ENCODE measurements around the gene GOLGA6C. TPM values are rescaled to one million over a fixed set of nuclear protein-coding genes. Genes with fewer than 3 reads are reported as not detected.
"Not testable (repeated sequence)": the region's sequence is repeated elsewhere in the genome, so short reads cannot be mapped to it uniquely, and the experiment has no call there.

GOLGA6C gene
- polyA plus RNA-seq, 4 donors: not detected

DNA sequence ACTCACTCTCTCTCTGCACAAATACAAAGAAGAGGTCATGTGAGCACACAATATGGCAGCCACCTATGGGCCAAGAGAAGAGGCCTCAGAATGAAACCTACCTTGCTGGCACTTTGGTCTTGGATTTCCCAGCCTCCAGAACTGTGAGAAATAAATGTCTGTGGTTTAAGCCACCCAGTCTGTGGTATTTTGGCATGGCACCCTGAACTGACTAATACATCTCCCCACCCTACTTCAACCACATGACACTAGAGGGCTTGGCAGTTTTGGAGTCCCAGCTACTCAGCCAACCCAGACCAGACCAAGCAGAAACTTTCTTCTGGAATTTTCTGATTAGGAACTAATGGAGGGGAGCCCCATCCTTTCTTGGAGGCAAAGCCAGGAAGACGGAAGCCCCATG lies 54.4 kb downstream of the GOLGA6C start:
- DNase-seq (ENCODE audit: low read depth in 4 of 4, low spot score in 3 of 4): not testable (repeated sequence)

DNA sequence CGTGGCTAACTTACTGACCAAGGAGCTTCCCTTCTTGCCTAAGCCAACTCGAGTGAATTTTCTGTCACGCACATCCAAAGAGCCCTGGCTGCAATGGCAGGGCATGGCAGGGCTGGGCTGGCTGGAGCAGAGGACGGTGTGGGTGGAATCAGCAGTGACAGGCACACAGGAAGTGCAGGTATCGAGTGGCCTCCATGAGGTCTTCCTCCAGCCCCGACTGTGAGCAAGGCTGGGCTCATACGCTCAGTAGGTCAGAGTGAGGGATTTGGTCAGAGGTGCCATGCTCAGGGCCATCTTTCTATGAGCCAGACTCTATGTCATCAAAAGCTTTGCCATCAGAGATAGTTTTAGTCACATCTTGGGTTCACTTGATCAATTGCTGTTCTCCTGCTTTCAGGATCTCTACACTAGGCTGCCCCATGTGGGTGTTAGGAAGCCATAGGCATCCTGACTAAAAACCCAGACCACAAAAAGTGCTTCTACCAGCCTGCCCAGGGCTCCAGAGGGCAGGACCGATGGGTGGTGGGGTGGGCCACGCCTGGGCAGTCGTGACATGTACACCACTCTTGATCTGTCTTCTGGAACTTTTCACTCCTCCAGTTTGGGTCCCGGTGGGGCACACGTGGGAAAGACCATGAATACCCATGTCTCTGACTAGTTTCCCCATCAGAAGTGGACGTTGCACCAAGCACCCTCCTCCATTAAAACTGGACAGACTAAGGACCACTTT lies 55.1 kb downstream of the GOLGA6C start:
- DNase-seq (ENCODE audit: low read depth in 4 of 4, low spot score in 3 of 4): no peak

DNA sequence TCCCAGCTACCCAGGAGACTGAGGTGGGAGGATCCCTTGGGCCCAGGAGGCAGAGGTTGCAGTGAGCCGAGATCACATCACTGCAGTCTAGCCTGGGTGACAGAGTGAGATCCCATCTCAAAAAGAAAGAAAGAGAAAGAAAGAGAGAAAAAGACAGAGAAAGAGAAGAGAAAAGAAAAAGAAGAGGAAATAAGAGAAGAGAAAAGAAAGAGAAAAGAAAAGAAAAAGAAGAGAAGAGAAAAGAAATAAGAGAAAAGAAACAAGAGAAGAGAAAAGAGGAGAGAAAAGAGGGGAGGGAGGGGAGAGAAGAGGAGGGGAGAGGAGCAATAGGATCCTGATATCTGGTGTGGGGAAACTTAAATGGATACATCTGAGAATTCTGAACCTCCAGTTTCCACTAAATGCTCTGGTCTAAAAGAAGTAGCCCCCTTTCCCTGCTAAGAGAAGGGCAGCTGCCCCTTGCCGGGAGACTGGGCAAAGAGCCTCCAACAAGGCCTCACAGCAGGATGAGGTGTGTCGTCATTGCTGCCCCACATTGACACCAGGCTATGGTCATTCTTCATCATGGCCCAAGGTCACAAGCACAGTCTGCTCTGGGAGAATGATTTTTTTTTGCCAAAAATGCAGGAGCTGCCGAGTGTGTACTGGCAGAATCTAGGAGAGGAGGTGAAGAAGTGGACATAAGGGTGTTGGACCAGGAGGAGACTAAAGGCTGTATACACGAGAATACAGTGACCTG lies 56.6 kb downstream of the GOLGA6C start:
- DNase-seq (ENCODE audit: low read depth in 4 of 4, low spot score in 3 of 4): no peak

DNA sequence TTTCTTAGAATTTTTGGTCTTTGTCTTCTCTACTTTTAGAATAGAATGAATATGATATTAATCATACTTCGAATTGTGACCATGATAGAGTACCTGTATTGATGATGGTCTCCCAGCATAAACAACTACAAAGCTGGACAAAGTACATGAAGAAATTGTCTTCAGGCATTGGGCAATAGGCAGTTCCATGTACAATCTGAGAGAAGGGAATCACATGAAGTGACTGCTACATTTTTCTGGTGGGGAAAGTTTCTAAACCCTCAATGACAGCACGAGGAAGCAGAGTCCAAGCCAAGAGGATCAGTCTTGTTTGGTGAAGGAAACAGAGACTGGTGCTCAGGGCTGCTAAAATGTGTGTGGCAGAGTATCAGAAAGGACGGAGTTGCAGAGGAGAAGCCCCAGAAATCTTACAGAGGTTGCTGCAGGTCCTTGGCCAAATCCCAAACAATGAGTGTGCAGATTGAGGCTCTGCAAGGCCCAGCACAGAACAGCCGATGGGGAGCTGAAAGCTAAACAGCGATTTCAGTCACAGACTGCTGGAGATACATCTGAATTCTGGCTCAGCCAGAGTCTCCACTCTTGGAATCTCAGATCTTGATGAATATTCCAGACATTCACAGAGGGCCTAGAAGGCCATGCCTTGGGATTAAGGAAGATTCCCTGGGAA lies 61.2 kb downstream of the GOLGA6C start:
- DNase-seq (ENCODE audit: low read depth in 4 of 4, low spot score in 3 of 4): not testable (repeated sequence)

Other genes starting within 250 kb of the GOLGA6C start
- gene PPCDC, start 234.7 kb upstream of the GOLGA6C start, polyA plus RNA-seq (ENCODE audit: insufficient read length in 4 of 4): 10 to 100 TPM in 2 of 4 donors, 1 to 10 TPM in 2; 9.0 to 14.1 (median 9.9) TPM
- 10 to 100 TPM in 2 of 4 donors, 1 to 10 TPM in 2; 8.9 to 11.1 (median 9.8) TPM for gene C15orf39, start 56.5 kb upstream of the GOLGA6C start, polyA plus RNA-seq (ENCODE audit: insufficient read length in 4 of 4)
- gene GOLGA6D, start 24.5 kb downstream of the GOLGA6C start, polyA plus RNA-seq (ENCODE audit: insufficient read length in 4 of 4): under 1 TPM in 3 of 4 donors, not detected in 1; 0.21 to 0.32 (median 0.26) TPM
- 100 to 1,000 TPM in 1 of 4 donors, 10 to 100 TPM in 3; 57.1 to 109 (median 84.9) TPM for gene COMMD4, start 77.7 kb downstream of the GOLGA6C start, polyA plus RNA-seq (ENCODE audit: insufficient read length in 4 of 4)
- 10 to 100 TPM; 10.3 to 40.2 (median 18.0) TPM for gene NEIL1, start 88.7 kb downstream of the GOLGA6C start, polyA plus RNA-seq (ENCODE audit: insufficient read length in 4 of 4)
- 100 to 1,000 TPM in 3 of 4 donors, 10 to 100 TPM in 1; 77.1 to 257 (median 145) TPM for gene MAN2C1, start 110.3 kb downstream of the GOLGA6C start, polyA plus RNA-seq (ENCODE audit: insufficient read length in 4 of 4)
- gene SIN3A, start 193.4 kb downstream of the GOLGA6C start, polyA plus RNA-seq (ENCODE audit: insufficient read length in 4 of 4): 10 to 100 TPM; 51.8 to 62.9 (median 58.7) TPM